HepG2 (cell line): Measurements from ENCODE around the gene RALB.

Experiments
- BHLHE40 ChIP-seq: IDR thresholded peaks from 2 replicates; pipeline ENCODE4 v1.6.1; 2011; ENCODE audit warnings: low read length, improper control_type of control experiment
- CREB1 ChIP-seq, 2 experiments: fragments of 450-650 bp in 1 of 2; IDR thresholded peaks; 2 replicates each; pipeline ENCODE4 v1.6.1; 2016 to 2017; ENCODE audit warnings: control low read depth in 1 of 2, mild to moderate bottlenecking in 1 of 2, missing compliant biosample characterization in 1 of 2, missing genetic modification characterization in 1 of 2
- EZH2 ChIP-seq: conservative IDR thresholded peaks from 2 replicates; pipeline ENCODE4 v1.6.1; 2012; ENCODE audit warnings: mild to moderate bottlenecking, low read depth, low read length, moderate library complexity
- JUNB ChIP-seq: sonication (generic); formaldehyde crosslinking; IDR thresholded peaks from 2 replicates; pipeline ENCODE4 v1.8.0; 2022; ENCODE audit warnings: missing genetic modification reagents, mild to moderate bottlenecking, borderline replicate concordance
- MXI1 ChIP-seq: IDR thresholded peaks from 3 replicates; pipeline ENCODE4 v1.6.1; 2012; ENCODE audit warnings: low read depth, low read length, inconsistent platforms, borderline replicate concordance
- NBN ChIP-seq: fragments of 450-650 bp; conservative IDR thresholded peaks from 2 replicates; pipeline ENCODE4 v1.6.1; 2017
- PHF8 ChIP-seq: sonication (generic); formaldehyde crosslinking; IDR thresholded peaks from 2 replicates; pipeline ENCODE4 v1.5.0; 2020; ENCODE audit warnings: missing genetic modification reagents
- POLR2A ChIP-seq, 2 experiments: IDR thresholded peaks; 2 replicates each; pipeline ENCODE4 v1.6.1; 2011; ENCODE audit warnings: low read depth in 2 of 2, low read length in 2 of 2, mild to moderate bottlenecking in 1 of 2, moderate library complexity in 1 of 2; ENCODE audit not compliant: insufficient read depth in 1 of 2
- RFX5 ChIP-seq: IDR thresholded peaks from 2 replicates; pipeline ENCODE4 v1.6.1; 2011; ENCODE audit warnings: low read depth, low read length, improper control_type of control experiment
- ZNF274 ChIP-seq: sonication (generic); formaldehyde crosslinking; IDR thresholded peaks from 2 replicates; pipeline ENCODE4 v1.5.1; 2020; ENCODE audit warnings: mild to moderate bottlenecking, missing genetic modification reagents
- TF ChIP-seq, protein P1 (sequence below): fragments of 450-650 bp; IDR thresholded peaks from 2 replicates; pipeline ENCODE4 v1.6.1; 2016
- TF ChIP-seq, protein P2 (sequence below): sonication (generic); formaldehyde crosslinking; IDR thresholded peaks from 2 replicates; pipeline ENCODE4 v1.5.0; 2020; ENCODE audit warnings: mild to moderate bottlenecking, missing genetic modification reagents, moderate library complexity
- TF ChIP-seq, protein P3 (sequence below): sonication (generic); formaldehyde crosslinking; IDR thresholded peaks from 2 replicates; pipeline ENCODE4 v1.4.0; 2020; ENCODE audit warnings: missing genetic modification reagents

DNA sequence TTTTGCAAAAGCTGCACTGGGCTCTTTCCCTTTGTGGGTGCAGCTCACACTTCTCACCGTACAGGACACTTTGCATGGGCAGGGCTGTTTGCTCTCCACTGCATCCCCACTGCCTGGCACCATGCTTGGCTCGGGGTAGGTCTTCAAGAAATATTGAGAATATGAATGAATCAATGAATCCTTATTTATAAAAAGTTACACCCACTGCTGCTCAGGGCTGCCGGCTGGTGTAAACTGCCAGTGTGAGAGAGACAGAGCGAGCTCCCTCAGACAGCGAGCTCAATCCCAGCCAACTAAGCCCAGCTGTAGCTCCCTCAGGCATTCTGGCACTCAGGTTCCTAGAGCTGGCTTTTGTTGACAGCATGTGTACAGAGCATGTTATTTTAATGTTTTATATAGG, 32.9 kb upstream of the RALB start:
- TF ChIP-seq CREB1 (IDR thresholded peaks at IDR 0.05) (no peak), CREB1 (CRISPR knock-in tag; IDR thresholded peaks at IDR 0.05) (no peak), EZH2 (no peak), RFX5 (no peak), PHF8 (CRISPR knock-in tag) (no peak), BHLHE40 (no peak), ZNF274 (CRISPR knock-in tag) (no peak), MXI1 (no peak), NBN (no peak), POLR2A (IDR thresholded peaks at IDR 0.05; ENCODE audit: insufficient read depth in 1 of 2, low read depth in 2 of 2, low read length in 2 of 2) (no peak), JUNB (CRISPR knock-in tag) (no peak)
- TF ChIP-seq, protein P1, sequence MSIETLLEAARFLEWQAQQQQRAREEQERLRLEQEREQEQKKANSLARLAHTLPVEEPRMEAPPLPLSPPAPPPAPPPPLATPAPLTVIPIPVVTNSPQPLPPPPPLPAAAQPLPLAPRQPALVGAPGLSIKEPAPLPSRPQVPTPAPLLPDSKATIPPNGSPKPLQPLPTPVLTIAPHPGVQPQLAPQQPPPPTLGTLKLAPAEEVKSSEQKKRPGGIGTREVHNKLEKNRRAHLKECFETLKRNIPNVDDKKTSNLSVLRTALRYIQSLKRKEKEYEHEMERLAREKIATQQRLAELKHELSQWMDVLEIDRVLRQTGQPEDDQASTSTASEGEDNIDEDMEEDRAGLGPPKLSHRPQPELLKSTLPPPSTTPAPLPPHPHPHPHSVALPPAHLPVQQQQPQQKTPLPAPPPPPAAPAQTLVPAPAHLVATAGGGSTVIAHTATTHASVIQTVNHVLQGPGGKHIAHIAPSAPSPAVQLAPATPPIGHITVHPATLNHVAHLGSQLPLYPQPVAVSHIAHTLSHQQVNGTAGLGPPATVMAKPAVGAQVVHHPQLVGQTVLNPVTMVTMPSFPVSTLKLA = no peak
- TF ChIP-seq, protein P2, sequence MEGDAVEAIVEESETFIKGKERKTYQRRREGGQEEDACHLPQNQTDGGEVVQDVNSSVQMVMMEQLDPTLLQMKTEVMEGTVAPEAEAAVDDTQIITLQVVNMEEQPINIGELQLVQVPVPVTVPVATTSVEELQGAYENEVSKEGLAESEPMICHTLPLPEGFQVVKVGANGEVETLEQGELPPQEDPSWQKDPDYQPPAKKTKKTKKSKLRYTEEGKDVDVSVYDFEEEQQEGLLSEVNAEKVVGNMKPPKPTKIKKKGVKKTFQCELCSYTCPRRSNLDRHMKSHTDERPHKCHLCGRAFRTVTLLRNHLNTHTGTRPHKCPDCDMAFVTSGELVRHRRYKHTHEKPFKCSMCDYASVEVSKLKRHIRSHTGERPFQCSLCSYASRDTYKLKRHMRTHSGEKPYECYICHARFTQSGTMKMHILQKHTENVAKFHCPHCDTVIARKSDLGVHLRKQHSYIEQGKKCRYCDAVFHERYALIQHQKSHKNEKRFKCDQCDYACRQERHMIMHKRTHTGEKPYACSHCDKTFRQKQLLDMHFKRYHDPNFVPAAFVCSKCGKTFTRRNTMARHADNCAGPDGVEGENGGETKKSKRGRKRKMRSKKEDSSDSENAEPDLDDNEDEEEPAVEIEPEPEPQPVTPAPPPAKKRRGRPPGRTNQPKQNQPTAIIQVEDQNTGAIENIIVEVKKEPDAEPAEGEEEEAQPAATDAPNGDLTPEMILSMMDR (CRISPR knock-in tag) = no peak
- TF ChIP-seq, protein P3, sequence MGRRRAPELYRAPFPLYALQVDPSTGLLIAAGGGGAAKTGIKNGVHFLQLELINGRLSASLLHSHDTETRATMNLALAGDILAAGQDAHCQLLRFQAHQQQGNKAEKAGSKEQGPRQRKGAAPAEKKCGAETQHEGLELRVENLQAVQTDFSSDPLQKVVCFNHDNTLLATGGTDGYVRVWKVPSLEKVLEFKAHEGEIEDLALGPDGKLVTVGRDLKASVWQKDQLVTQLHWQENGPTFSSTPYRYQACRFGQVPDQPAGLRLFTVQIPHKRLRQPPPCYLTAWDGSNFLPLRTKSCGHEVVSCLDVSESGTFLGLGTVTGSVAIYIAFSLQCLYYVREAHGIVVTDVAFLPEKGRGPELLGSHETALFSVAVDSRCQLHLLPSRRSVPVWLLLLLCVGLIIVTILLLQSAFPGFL = no peak
